HEK293 (cell line): Measurements from ENCODE around the gene RNMT.
"Not testable (repeated sequence)": the region's sequence is repeated elsewhere in the genome, so short reads cannot be mapped to it uniquely, and the experiment has no call there.

Experiments used
- CTCF ChIP-seq: fragments of 450-650 bp; formaldehyde crosslinking; IDR thresholded peaks from 2 replicates; pipeline ENCODE4 v1.5.1; 2016; ENCODE audit warnings: missing biosample characterization, missing genetic modification characterization
- TCF7L2 ChIP-seq: IDR thresholded peaks from 2 replicates; pipeline ENCODE4 v1.6.1; 2011; ENCODE audit warnings: low read depth, mild to moderate bottlenecking, inconsistent platforms, low read length, moderate library complexity, borderline replicate concordance
- ZNF146 ChIP-seq: fragments of 450-650 bp; formaldehyde crosslinking; IDR thresholded peaks from 2 replicates; pipeline ENCODE4 v1.5.1; 2016; ENCODE audit warnings: missing biosample characterization, missing genetic modification characterization
- ZNF174 ChIP-seq: fragments of 450-650 bp; formaldehyde crosslinking; IDR thresholded peaks from 2 replicates; pipeline ENCODE4 v1.5.0; 2017; ENCODE audit warnings: missing biosample characterization, mild to moderate bottlenecking, missing genetic modification characterization
- ZNF24 ChIP-seq: fragments of 450-650 bp; formaldehyde crosslinking; IDR thresholded peaks from 2 replicates; pipeline ENCODE4 v1.5.1; 2016; ENCODE audit warnings: missing biosample characterization, missing genetic modification characterization
- ZNF549 ChIP-seq: fragments of 450-650 bp; IDR thresholded peaks from 2 replicates; pipeline ENCODE4 v1.5.1; 2018; ENCODE audit warnings: missing biosample characterization, missing genetic modification characterization, mild to moderate bottlenecking, inconsistent platforms, moderate library complexity
- ZNF621 ChIP-seq: fragments of 450-650 bp; formaldehyde crosslinking; IDR thresholded peaks from 2 replicates; pipeline ENCODE4 v1.5.1; 2017; ENCODE audit warnings: missing biosample characterization, missing genetic modification characterization
- ZNF701 ChIP-seq: fragments of 450-650 bp; formaldehyde crosslinking; IDR thresholded peaks from 2 replicates; pipeline ENCODE4 v1.5.1; 2016; ENCODE audit warnings: missing biosample characterization, missing genetic modification characterization
- TF ChIP-seq, protein P1 (sequence below): fragments of 450-650 bp; formaldehyde crosslinking; IDR thresholded peaks from 2 replicates; pipeline ENCODE4 v1.5.1; 2016; ENCODE audit warnings: missing biosample characterization, missing genetic modification characterization
- TF ChIP-seq, protein P2 (sequence below): fragments of 450-650 bp; formaldehyde crosslinking; IDR thresholded peaks from 2 replicates; pipeline ENCODE4 v1.5.1; 2016; ENCODE audit warnings: missing biosample characterization, missing genetic modification characterization
- TF ChIP-seq, protein P3 (sequence below): fragments of 450-650 bp; formaldehyde crosslinking; IDR thresholded peaks from 2 replicates; pipeline ENCODE4 v1.5.1; 2016; ENCODE audit warnings: missing biosample characterization, missing genetic modification characterization

- TF ChIP-seq, protein P1, sequence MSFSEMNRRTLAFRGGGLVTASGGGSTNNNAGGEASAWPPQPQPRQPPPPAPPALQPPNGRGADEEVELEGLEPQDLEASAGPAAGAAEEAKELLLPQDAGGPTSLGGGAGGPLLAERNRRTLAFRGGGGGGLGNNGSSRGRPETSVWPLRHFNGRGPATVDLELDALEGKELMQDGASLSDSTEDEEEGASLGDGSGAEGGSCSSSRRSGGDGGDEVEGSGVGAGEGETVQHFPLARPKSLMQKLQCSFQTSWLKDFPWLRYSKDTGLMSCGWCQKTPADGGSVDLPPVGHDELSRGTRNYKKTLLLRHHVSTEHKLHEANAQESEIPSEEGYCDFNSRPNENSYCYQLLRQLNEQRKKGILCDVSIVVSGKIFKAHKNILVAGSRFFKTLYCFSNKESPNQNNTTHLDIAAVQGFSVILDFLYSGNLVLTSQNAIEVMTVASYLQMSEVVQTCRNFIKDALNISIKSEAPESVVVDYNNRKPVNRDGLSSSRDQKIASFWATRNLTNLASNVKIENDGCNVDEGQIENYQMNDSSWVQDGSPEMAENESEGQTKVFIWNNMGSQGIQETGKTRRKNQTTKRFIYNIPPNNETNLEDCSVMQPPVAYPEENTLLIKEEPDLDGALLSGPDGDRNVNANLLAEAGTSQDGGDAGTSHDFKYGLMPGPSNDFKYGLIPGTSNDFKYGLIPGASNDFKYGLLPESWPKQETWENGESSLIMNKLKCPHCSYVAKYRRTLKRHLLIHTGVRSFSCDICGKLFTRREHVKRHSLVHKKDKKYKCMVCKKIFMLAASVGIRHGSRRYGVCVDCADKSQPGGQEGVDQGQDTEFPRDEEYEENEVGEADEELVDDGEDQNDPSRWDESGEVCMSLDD (tag by site-specific recombination) = not testable (repeated sequence)
- TF ChIP-seq CTCF (tag by site-specific recombination); ZNF549 (tag by site-specific recombination); ZNF174; ZNF701 (tag by site-specific recombination); ZNF621 (tag by site-specific recombination); TCF7L2; ZNF24: not testable (repeated sequence)
- peak; percentile 61 for TF ChIP-seq ZNF146 (tag by site-specific recombination)
- TF ChIP-seq, protein P2, sequence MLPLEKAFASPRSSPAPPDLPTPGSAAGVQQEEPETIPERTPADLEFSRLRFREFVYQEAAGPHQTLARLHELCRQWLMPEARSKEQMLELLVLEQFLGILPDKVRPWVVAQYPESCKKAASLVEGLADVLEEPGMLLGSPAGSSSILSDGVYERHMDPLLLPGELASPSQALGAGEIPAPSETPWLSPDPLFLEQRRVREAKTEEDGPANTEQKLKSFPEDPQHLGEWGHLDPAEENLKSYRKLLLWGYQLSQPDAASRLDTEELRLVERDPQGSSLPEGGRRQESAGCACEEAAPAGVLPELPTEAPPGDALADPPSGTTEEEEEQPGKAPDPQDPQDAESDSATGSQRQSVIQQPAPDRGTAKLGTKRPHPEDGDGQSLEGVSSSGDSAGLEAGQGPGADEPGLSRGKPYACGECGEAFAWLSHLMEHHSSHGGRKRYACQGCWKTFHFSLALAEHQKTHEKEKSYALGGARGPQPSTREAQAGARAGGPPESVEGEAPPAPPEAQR (tag by site-specific recombination) = not testable (repeated sequence)
- TF ChIP-seq, protein P3, sequence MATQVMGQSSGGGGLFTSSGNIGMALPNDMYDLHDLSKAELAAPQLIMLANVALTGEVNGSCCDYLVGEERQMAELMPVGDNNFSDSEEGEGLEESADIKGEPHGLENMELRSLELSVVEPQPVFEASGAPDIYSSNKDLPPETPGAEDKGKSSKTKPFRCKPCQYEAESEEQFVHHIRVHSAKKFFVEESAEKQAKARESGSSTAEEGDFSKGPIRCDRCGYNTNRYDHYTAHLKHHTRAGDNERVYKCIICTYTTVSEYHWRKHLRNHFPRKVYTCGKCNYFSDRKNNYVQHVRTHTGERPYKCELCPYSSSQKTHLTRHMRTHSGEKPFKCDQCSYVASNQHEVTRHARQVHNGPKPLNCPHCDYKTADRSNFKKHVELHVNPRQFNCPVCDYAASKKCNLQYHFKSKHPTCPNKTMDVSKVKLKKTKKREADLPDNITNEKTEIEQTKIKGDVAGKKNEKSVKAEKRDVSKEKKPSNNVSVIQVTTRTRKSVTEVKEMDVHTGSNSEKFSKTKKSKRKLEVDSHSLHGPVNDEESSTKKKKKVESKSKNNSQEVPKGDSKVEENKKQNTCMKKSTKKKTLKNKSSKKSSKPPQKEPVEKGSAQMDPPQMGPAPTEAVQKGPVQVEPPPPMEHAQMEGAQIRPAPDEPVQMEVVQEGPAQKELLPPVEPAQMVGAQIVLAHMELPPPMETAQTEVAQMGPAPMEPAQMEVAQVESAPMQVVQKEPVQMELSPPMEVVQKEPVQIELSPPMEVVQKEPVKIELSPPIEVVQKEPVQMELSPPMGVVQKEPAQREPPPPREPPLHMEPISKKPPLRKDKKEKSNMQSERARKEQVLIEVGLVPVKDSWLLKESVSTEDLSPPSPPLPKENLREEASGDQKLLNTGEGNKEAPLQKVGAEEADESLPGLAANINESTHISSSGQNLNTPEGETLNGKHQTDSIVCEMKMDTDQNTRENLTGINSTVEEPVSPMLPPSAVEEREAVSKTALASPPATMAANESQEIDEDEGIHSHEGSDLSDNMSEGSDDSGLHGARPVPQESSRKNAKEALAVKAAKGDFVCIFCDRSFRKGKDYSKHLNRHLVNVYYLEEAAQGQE (tag by site-specific recombination) = not testable (repeated sequence)
Measured at GRCh38 chr18:13695337-13695736, 31.1 kb upstream of the RNMT start.
